Liver (tissue), 9 donors: ENCODE results near the gene NEK10. TPM values are rescaled to one million over a fixed set of nuclear protein-coding genes. Genes with fewer than 3 reads are reported as not detected.

Experiments
- DNase-seq: peaks from one replicate; pipeline ENCODE4 v3.0.0-alpha.2; 2017; ENCODE audit warnings: low spot score
- H3K27ac ChIP-seq, 2 donors: one replicate each; pipeline ENCODE4 v1.7.0; 2013; ENCODE audit warnings: inconsistent platforms in 2 of 2, low read length in 2 of 2, control low read depth in 1 of 2, low read depth in 1 of 2, mild to moderate bottlenecking in 1 of 2
- H3K27me3 ChIP-seq, 4 donors: one replicate each; pipeline versions ENCODE4 v1.6.1 to v1.7.0; 2013; ENCODE audit warnings: low read length in 3 of 4, inconsistent platforms in 1 of 4, mild to moderate bottlenecking in 1 of 4, moderate library complexity in 1 of 4; ENCODE audit not compliant: control insufficient read depth in 4 of 4, insufficient read depth in 4 of 4
- H3K36me3 ChIP-seq, 4 donors: one replicate each; pipeline versions ENCODE4 v1.6.1 to v1.7.0; 2013; ENCODE audit warnings: low read length in 3 of 4, mild to moderate bottlenecking in 3 of 4, low read depth in 1 of 4, moderate library complexity in 1 of 4; ENCODE audit not compliant: control insufficient read depth in 4 of 4, insufficient read depth in 3 of 4
- H3K4me1 ChIP-seq, 4 donors: one replicate each; pipeline versions ENCODE4 v1.6.1 to v1.7.0; 2013; ENCODE audit warnings: low read length in 3 of 4, mild to moderate bottlenecking in 3 of 4, moderate library complexity in 1 of 4; ENCODE audit not compliant: control insufficient read depth in 4 of 4, insufficient read depth in 4 of 4
- H3K4me3 ChIP-seq, 3 donors: one replicate each; pipeline versions ENCODE4 v1.6.1 to v1.7.0; 2013; ENCODE audit warnings: low read length in 3 of 3, control low read depth in 1 of 3, low read depth in 1 of 3, mild to moderate bottlenecking in 1 of 3
- H3K9ac ChIP-seq, 2 donors: one replicate each; pipeline ENCODE4 v1.7.0; 2013; ENCODE audit warnings: low read length in 2 of 2, mild to moderate bottlenecking in 2 of 2, moderate library complexity in 2 of 2, control low read depth in 1 of 2, low read depth in 1 of 2
- H3K9me3 ChIP-seq, 4 donors: one replicate each; pipeline versions ENCODE4 v1.6.1 to v1.7.0; 2013; ENCODE audit warnings: low read length in 3 of 4; ENCODE audit not compliant: control insufficient read depth in 4 of 4
- FOXA1 ChIP-seq: IDR thresholded peaks from 2 replicates; pipeline ENCODE4 v1.6.1; 2016; ENCODE audit warnings: antibody characterized with exemption
- FOXA2 ChIP-seq: IDR thresholded peaks from 2 replicates; pipeline ENCODE4 v1.6.1; 2016; ENCODE audit warnings: antibody characterized with exemption
- GABPA ChIP-seq, 2 donors: IDR thresholded peaks in 1 of 2; conservative IDR thresholded peaks in 1 of 2; 2 replicates each; pipeline ENCODE4 v1.6.1; 2016; ENCODE audit warnings: antibody characterized with exemption in 2 of 2, mild to moderate bottlenecking in 1 of 2, moderate library complexity in 1 of 2
- HNF4G ChIP-seq: IDR thresholded peaks from 2 replicates; pipeline ENCODE4 v1.6.1; 2016; ENCODE audit warnings: antibody characterized with exemption
- JUND ChIP-seq, 2 donors: IDR thresholded peaks; 2 replicates each; pipeline ENCODE4 v1.6.1; 2016; ENCODE audit warnings: antibody characterized with exemption in 2 of 2
- NR2F2 ChIP-seq: IDR thresholded peaks from 2 replicates; pipeline ENCODE4 v1.6.1; 2016; ENCODE audit warnings: antibody characterized with exemption
- REST ChIP-seq: IDR thresholded peaks from 2 replicates; pipeline ENCODE4 v1.6.1; 2016; ENCODE audit warnings: antibody characterized with exemption, mild to moderate bottlenecking
- RXRA ChIP-seq, 2 donors: IDR thresholded peaks; 2 replicates each; pipeline ENCODE4 v1.6.1; 2017 to 2018; ENCODE audit warnings: antibody characterized with exemption in 2 of 2, mild to moderate bottlenecking in 1 of 2
- SP1 ChIP-seq: IDR thresholded peaks from 2 replicates; pipeline ENCODE4 v1.6.1; 2018; ENCODE audit warnings: antibody characterized with exemption, mild to moderate bottlenecking
- TAF1 ChIP-seq: conservative IDR thresholded peaks from 2 replicates; pipeline ENCODE4 v1.6.1; 2016; ENCODE audit warnings: antibody characterized with exemption, mild to moderate bottlenecking
- YY1 ChIP-seq: IDR thresholded peaks from 2 replicates; pipeline ENCODE4 v1.6.1; 2016; ENCODE audit warnings: antibody characterized with exemption, mild to moderate bottlenecking
- WGBS: extraction: QIAGEN DNeasy Blood & Tissue Kit; methylation state at CpG from one replicate; pipeline ENCODE4 v1.1.7; 2013; 5-methylcytosine and 5-hydroxymethylcytosine counted together
- polyA plus RNA-seq, 2 donors: library from polyadenylated mRNA; stranded (reverse) in 1 of 2; unstranded in 1 of 2; fragments of 200-250 nt in 1 of 2; fragments of >200 nt in 1 of 2; fragmentation: Nextera tagmentation in 1 of 2; extraction: Ambion mirVana in 1 of 2; gene quantifications; one replicate each; pipeline versions ENCODE4 v1.2.1 to v1.2.3, GENCODE V29; 2013 to 2015
- total RNA-seq, 2 donors: library from RNA; depleted of rRNA; stranded (reverse); fragments of >200 nt; gene quantifications; one replicate each; pipeline ENCODE4 v1.2.3, GENCODE V29; 2014
- TF ChIP-seq, protein P1 (sequence below): IDR thresholded peaks from 2 replicates; pipeline ENCODE4 v1.6.1; 2016; ENCODE audit warnings: antibody characterized with exemption
- TF ChIP-seq, protein P2 (sequence below): fragments of 150-350 bp; IDR thresholded peaks from 2 replicates; pipeline ENCODE4 v1.5.1; 2017; ENCODE audit warnings: improper control_type of control experiment, low read depth, low read length; ENCODE audit not compliant: missing input control
- TF ChIP-seq, protein P3 (sequence below): IDR thresholded peaks from 2 replicates; pipeline ENCODE4 v1.6.1; 2016; ENCODE audit warnings: antibody characterized with exemption
- donor health status: healthy.
- donor health status: healthy.
- donor health status: healthy.
- donor health status: healthy.
- donor health status: healthy.

NEK10 gene
- total and polyA plus RNA-seq, 4 donors, result 0.23 to 2.1 (median 0.70) TPM; not detected in 1

DNA sequence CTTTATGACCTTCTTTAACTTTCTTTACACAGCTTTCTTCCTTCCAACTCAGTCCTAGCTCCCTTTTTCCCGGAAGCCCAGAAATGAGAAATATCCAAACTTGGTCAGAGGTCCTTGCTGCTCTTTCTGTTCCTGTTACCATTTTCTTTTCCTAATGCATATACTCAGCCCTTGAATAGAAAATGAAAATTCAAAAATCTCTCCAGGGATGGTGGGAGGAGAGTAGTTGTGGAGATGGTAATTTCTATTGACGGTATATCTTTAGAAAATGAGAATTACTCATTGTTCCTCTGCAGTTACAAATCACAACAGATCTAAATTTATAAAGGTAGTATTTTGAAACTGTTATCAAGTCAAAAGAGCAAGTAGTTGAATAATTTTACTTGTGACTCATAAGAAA lies 255.1 kb downstream of the NEK10 start:
- H3K9ac ChIP-seq, result no peak overlapping the region
- no peaks in the 10 kb centered on the region for H3K27me3 ChIP-seq
- TF ChIP-seq HNF4G (no peak), FOXA2 (no peak), RXRA (IDR thresholded peaks at IDR 0.05) (no peak), JUND (IDR thresholded peaks at IDR 0.05) (no peak)
- no peak for DNase-seq
- no peaks in the 10 kb centered on the region for H3K4me1 ChIP-seq
- H3K9me3 ChIP-seq, result no peaks in the 10 kb centered on the region
- H3K27ac ChIP-seq, result no peak overlapping the region
- WGBS, result 92% methylated on average over 2 of the region's 2 CpGs
- no peaks in the 10 kb centered on the region for H3K36me3 ChIP-seq
- H3K4me3 ChIP-seq, result no peak overlapping the region

DNA sequence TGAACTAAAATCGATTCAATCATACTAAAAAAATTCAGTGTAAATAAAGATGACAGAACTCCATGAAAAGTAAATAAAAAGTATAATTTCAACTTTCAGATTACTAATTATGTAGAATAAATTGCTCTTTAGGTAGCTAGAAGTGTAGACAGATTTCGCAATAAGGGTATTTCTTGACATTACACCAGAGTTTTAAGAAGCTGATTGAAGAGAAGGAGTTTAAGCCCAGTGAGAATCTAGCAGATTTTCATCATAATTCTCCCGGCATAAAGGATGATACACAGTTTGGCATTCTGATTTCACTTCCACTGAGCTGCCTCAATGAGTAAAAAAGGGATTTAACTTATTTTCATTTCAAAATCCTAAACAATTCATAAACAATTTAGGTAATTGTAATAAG lies 259.2 kb downstream of the NEK10 start:
- no peak overlapping the region for H3K9ac ChIP-seq
- no peaks in the 10 kb centered on the region for H3K4me1 ChIP-seq
- no peak overlapping the region for H3K27ac ChIP-seq
- H3K36me3 ChIP-seq, result no peaks in the 10 kb centered on the region
- no peaks in the 10 kb centered on the region for H3K27me3 ChIP-seq
- no peaks in the 10 kb centered on the region for H3K9me3 ChIP-seq
- DNase-seq, result no peak
- no peak overlapping the region for H3K4me3 ChIP-seq
- TF ChIP-seq JUND (IDR thresholded peaks at IDR 0.05) (no peak), NR2F2 (no peak), FOXA1 (no peak), HNF4G (no peak), RXRA (IDR thresholded peaks at IDR 0.05) (no peak), FOXA2 (no peak), YY1 (no peak)
- TF ChIP-seq, protein P1, sequence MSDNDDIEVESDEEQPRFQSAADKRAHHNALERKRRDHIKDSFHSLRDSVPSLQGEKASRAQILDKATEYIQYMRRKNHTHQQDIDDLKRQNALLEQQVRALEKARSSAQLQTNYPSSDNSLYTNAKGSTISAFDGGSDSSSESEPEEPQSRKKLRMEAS, result no peak
- TF ChIP-seq, protein P2, sequence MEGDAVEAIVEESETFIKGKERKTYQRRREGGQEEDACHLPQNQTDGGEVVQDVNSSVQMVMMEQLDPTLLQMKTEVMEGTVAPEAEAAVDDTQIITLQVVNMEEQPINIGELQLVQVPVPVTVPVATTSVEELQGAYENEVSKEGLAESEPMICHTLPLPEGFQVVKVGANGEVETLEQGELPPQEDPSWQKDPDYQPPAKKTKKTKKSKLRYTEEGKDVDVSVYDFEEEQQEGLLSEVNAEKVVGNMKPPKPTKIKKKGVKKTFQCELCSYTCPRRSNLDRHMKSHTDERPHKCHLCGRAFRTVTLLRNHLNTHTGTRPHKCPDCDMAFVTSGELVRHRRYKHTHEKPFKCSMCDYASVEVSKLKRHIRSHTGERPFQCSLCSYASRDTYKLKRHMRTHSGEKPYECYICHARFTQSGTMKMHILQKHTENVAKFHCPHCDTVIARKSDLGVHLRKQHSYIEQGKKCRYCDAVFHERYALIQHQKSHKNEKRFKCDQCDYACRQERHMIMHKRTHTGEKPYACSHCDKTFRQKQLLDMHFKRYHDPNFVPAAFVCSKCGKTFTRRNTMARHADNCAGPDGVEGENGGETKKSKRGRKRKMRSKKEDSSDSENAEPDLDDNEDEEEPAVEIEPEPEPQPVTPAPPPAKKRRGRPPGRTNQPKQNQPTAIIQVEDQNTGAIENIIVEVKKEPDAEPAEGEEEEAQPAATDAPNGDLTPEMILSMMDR, result no peak
- WGBS, result 89% methylated on average over 3 of the region's 3 CpGs

GRCh38 chr3:27108322-27108721 lies 260.9 kb downstream of the NEK10 start:
- 87% methylated on average over 4 of the region's 4 CpGs for WGBS
- Histone ChIP-seq H3K9ac (no peak overlapping the region), H3K4me1 (no peaks in the 10 kb centered on the region), H3K9me3 (no peaks in the 10 kb centered on the region), H3K4me3 (no peak overlapping the region), H3K27ac (no peak overlapping the region), H3K36me3 (no peaks in the 10 kb centered on the region), H3K27me3 (no peaks in the 10 kb centered on the region)
- TF ChIP-seq HNF4G, result no peak
- TF ChIP-seq GABPA (IDR thresholded peaks at IDR 0.05 in 1 of 2, conservative IDR thresholded peaks at IDR 0.05 in 1 of 2), result no peak
- no peak for TF ChIP-seq RXRA (IDR thresholded peaks at IDR 0.05)
- TF ChIP-seq, protein P1, result no peak
- TF ChIP-seq, protein P3, sequence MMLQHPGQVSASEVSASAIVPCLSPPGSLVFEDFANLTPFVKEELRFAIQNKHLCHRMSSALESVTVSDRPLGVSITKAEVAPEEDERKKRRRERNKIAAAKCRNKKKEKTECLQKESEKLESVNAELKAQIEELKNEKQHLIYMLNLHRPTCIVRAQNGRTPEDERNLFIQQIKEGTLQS, result no peak
- TF ChIP-seq JUND (IDR thresholded peaks at IDR 0.05), result no peak
- TF ChIP-seq REST, result no peak
- TF ChIP-seq, protein P2, result no peak
- no peak for TF ChIP-seq TAF1
- no peak for TF ChIP-seq YY1
- no peak for TF ChIP-seq SP1
- DNase-seq, result no peak
